Stimulated activated CD4-positive, alpha-beta T cell treated with anti-CD3 and anti-CD28 coated beads, TNF-alpha, amount 100 ng/mL, for 24 hours (primary cell): ENCODE results near the gene SEC14L1.
"Not testable (repeated sequence)": the region's sequence is repeated elsewhere in the genome, so short reads cannot be mapped to it uniquely, and the experiment has no call there.

ENCODE experiments used
- DNase-seq, 3 experiments: peaks; one replicate each; pipeline ENCODE4 v3.0.0-alpha.2; 2020; ENCODE audit warnings: low read depth in 3 of 3

SEC14L1 gene

DNA sequence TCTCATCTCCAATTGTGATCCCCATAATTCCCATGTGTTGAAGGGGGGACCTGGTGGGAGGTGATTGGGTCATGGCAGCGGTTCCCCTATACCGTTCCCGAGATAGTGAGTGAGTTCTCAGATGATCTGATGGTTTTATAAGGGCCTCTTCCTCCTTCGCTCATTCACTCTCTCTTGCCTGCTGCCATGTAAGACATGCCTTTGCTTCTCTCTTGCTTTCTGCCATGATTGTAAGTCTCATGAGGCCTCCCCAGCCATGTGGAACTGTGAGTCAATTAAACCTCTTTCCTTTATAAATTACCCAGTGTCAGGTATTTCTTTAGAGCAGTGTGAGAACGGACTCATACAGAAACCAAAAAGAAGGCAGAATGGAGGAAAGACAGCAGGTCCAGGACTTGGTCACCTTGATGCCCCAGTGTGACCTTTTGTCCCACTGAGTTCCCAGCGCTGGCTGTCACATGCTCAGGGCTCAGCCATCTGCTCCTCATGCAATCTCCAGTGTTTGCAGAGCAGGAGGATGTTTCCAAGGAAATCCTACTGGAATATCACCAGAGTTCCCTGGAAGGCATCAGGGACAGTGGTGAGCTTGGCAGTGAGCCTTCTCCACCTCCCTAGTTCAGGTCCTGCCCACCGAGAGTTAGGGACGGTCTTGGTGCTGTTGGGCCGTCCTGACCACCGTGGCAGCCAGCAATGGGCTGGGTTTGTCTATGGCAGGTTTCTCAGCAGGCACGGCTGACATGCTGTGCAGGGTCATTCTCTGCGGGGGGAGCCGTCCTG, 96.7 kb downstream of the SEC14L1 start:
- DNase-seq = no peak

DNA sequence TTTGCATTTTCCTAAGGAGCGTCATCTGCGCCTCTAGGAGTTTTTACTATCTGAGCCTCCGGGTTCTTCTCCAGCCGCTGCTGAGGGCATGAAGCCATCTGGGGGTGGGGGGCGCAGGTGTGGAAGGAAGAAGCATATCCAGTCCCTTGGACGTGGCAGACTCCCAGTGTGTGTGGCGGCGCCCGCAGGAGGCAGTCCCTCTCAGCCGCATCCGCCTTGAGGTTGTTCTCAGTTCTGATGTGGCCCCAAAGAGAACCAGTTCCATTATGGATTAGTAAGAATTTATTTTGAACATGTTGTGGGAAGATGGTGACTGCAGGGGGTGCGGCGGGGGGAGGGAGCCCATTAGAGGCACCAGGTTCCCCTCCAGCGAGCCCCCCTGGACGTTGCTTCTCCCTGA, 100.2 kb downstream of the SEC14L1 start:
- no peak for DNase-seq

DNA sequence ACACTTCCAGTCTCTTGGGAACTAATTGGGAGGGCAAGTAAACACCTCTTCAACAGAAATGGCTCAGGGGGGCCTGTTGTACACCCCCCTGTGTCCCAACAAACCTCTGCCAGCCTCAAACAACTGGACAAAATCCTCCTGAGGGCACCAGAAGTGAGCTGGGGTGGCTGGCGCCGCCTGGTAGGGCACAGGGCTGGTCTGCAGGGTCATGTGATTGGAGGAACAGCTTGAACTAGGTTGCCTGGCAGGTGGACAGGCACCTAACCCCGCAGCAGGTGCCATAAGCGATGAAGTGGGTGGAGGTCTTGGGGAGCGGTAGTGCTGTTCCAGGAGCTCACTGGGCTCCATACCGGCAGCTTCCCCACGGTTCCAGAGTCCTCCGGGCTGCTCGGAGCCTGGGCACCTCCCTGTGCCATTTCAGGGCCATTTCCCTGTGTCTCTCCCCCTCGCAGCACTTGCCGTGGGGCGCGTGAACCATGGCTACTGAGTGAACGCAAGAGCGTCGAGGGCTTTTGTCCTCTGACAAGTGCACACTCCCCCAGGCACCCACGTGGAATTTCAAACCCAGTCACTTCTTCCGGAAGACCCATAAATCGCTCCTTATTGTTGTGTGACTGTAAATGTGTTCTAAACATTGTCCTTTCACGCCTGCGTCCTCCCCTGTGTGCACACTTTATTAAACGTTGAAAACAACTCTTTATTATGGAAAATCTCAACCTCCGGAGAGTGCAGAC, 101.5 kb downstream of the SEC14L1 start:
- no peak for DNase-seq

DNA sequence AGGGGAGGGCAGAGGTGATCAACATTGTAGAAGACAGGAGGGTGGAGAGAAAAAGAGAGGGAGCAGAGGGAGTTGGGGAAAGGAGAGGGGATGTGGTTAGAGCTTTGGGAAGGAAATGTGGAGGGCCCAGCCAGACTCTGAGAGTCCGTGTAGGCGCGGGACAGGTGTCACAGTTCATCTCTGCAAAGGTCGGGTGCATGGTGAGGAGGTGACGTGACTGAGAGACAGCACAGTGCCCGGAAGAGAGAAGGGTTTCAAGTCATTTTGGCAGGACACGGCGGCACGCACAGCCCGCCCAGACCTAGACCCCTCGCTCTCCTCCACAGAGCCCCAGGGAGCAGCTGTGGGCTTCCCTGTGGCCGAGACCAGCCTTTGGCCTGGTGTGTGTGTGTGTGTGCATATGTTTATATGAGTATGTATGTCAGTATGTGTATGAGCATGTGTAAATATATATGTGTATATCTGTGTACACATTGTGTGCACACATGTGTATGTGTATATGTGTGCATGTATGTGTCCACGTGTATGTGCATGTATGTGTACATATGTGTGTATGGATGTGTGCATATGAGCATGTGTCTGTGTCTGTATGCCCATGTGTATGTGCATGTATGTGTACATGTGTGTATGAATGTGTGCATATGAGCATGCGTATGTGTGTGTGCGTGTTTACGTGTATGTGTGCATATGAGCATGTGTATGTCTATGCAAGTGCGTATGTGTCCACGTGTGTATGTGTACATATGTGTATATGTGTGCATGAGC, 104.6 kb downstream of the SEC14L1 start:
- DNase-seq = no peak

DNA sequence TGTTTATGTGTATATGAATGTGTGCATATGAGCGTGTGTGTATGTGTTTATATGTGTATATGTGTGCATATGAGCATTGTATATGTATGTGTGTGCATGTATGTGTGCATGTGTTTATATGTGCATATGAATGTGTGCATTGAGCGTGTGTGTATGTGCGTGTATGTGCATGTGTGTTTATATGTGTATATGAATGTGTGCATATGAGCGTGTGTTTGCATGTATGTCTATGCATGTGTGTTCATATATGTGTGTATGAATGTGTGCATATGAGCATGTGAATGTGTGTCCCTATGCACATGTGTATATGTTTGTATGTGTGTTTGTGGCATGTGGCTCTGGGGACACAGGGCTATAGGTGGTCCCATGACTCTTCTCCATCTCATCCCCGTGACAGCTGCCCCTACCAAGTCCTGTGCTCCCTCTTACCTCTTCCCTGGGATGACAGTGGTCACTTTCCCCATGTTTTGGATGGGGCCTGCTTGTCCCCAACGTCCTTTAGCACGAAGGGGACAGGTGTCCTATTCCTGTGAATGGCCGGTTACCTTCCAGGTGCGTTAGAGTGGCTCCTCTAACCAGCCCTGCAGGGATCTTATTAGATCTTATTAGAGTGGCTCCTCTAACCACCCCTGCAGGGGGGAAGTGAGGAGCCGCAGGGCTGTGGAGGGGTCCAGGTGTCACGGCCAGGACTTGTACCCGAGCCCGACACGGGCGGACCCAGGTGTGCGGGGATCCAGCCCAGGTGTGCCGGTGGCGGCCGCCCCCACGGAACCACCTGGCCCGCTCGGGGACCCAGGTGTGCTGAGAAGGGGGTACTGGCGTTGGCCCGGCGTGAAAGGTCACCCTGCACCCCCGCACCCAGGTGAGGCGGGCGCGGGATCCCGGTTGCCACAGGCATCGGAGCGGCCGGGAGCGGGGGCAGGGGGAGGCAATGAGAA, 105.6 kb downstream of the SEC14L1 start:
- DNase-seq = no peak

DNA sequence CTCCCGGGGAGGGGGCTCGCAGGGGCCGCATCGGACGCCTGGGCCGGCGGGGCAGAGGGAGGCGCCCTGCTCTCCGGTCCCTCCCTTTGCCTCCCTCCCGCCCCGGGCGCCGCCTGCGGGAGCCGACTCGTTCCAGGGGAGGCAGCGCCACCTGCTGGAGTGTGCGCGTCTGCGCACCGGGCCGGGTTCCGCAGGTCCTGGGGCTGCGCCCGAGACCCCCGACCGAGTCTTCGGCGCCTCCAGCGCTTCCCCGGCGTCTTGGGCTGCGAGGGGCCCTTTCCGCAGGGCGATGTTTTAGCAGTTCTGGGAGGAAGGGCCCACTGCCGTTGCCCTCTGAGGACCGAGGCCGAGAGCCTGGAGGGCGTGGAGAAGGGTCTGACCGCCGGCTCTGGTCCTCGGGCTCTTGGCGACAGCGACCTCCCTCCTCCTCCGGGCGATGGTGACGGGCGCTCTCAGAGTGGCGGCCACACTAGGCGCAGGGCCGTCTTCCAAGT, 106.3 kb downstream of the SEC14L1 start:
- DNase-seq = peak; percentile 70 to 81 (median 80)

DNA sequence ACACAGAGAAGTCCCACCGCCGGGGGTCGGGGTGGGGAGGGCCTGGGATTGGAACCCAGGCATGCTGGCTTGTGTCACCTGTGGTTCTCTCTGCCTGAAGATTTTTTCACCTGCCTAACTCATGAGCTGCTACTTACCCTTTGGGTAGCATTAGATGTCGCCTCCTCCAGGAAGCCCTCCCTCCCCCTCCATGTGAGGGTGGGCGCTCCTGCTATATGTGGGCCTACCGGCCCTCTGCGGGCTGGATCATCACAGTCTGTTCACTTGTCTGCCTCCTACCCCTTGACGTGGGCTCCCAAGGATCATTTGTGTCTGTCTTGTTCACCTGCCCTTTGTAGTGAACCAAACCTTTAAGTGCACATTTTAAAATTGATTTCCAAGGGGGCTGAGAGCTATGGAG, 106.8 kb downstream of the SEC14L1 start:
- no peak for DNase-seq

DNA sequence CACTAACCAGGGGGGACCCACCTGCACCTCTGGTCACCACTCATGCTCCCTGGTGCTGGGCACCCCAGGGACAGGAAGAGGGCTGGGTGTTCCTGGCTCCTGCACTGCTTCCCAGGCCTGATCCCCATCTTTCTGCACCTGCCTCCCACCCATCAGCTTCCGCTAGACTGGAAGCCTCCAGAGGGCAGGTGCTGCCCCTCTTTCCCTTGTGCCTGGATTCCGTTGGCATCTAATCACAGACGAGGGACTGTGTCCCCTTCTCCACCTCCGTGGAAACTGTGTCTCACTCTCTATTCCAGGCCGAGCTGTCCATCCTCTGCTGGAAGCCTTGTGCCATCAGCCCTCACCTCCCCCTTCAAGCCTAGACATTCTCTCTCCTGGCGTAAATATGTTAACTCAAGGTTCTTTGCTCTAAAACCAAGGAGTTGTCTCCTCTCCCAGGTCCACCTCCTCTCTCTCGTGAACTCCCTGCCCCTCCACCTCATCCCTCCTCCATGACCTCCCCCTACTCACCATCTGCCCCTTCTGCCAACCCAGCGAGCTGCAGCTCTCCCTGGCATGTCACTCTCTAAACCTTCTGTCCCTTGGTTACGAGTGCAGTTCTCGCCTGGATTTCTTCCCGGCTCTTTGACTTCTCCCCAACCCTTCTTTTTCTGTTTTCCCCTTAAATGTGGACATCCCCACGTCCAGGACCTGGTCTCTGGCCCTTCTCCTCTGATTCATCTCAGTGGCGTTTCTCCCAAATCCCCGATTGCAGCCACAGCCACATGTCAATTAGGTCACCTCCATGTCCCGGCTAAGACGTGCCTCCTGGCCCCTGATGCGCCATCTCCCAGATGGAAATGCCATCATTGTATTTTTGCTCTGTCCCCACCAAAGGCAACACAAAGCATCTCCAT, 107.7 kb downstream of the SEC14L1 start:
- no peak for DNase-seq

DNA sequence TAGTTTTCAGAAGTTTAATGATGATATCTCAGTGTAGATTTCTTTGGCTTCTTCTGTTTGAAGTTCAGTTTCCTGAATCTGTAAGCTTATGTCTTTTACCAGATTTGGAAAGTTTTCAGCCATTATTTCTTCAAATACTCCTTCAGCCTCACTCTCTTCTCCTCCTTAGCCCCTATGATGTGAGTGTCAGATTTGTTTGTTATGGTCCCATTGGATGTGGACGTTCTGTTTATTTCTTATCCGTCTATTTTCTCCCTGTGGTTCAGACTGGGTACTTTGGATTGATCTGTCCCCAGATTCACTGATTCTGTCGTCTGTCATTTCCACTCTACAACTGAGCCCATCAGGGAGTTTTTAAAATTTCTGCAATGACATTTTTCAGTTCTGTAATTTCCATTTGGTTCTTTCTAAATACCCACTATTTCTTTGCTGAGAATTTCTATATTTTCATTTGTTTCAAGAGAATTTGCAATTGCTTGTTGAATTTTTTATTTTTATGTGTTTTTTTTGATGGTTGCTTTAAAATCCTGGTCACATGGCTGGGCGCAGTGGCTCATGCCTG, 110.9 kb downstream of the SEC14L1 start:
- DNase-seq = no peak

DNA sequence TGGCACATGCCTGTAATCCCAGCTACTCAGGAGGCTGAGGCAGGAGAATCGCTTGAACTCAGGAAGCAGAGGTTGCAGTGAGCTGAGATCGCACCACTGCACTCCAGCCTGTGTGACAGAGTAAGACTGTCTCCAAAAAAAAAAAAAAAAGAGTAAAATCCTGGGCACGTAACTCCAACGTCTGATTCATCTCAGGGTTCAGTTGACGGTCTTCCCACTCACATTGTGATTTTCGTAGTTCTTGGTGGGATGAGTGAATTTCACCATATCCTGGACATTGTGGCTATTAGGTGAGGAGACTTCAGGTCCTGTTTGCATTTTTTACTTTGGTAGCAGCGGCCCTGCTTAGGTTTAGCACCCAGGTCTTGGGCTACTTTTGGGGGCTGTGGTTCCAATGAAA, 111.5 kb downstream of the SEC14L1 start:
- DNase-seq = not testable (repeated sequence)

DNA sequence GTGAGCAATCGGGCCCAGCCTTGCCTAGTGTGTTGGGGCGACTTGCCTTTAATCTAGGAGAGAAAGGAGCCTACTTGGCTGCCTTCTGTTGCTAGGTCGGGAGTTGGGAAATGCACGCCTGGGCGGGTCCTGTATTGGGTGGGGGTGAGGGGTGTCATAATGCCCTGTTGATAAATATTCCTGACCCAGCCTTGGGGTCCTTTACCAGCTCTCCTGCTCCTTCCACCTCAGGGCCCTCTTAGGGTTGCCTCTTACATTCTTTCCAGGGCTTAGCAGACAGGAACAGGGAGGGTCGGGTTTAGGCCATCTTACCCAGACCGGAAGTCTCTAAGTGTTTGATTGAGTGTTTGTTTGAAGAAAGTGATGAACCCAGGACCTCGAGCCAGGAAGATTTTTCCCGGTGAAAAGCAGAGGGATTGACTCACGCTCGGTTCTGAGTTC, 112.9 kb downstream of the SEC14L1 start:
- no peak for DNase-seq

DNA sequence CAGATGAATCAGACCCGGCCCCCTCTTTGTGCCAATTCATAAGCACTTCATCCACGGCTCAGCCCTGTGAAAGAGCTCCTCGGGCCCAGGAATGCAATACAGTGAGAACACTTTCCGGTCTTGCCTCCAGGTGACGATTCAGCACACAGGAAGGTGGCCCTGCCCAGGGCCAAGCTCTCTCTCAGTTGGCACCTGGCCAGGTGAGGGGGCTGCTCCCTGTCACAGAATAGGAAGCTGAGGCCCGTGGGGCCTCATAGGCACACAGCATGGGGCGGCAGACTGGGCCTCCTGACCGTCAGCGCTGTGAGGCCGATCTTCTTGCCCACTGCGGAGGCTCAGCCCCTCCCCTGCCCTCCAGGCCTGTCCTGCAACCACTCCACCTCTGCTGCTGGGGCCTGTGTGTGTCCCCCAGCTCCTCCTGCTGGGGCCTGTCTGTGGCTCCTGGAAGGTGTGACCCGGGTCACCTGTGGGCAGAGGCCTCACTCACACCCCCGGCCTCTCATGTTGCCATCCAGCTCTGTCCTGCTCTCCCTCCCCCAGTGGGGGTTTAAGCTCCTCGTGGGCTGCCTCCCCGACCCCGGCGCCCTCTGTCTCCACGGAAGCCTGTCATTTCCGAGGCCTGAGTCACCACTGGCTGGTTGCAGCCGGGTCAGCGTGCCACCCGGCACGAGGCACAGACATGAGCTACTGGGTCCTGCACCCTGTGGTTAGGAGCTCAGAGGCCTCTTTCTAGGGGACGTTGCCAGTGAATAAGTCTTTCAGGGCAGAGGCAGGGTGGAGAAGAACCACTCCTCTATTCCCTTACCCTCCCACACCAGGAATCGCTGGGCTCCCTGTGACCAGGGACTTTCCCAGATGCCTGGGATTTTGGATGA, 114.4 kb downstream of the SEC14L1 start:
- no peak for DNase-seq

DNA sequence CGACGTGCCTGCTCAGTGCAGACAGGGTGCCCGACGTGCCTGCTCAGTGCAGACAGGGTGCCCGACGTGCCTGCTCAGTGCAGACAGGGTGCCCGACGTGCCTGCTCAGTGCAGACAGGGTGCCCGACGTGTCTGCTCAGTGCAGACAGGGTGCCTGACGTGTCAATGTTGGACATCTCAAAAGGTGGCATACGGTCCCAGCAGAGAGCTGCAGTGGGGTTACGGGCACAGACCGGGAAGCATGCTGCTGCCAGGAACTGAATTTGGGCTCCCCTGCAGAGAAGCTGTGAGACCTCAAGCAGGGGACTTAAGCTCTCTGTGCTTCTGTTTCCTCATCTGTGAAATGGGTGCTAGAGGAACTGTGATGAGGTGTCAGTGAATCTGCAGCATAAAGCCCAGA, 115.2 kb downstream of the SEC14L1 start:
- DNase-seq = not testable (repeated sequence)

DNA sequence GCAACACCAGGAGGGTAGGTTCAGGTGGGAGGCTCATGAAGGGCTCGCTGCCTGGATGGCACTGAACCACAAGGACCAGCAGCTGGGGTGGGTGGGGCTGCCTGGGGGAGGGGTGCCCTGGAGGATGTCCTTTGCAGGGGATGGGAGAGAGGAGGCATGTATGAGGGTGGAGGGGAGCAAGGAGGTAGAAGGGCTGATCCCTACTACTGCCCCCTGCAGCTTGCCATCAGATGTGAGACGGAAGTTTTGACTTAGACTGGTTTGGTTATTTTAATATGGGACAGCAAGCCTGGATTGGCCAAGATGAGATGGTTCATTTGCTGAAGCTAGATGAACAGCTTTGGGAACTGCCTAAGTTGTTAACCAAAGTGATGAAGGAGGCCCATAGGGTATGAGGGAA, 115.9 kb downstream of the SEC14L1 start:
- DNase-seq = no peak

DNA sequence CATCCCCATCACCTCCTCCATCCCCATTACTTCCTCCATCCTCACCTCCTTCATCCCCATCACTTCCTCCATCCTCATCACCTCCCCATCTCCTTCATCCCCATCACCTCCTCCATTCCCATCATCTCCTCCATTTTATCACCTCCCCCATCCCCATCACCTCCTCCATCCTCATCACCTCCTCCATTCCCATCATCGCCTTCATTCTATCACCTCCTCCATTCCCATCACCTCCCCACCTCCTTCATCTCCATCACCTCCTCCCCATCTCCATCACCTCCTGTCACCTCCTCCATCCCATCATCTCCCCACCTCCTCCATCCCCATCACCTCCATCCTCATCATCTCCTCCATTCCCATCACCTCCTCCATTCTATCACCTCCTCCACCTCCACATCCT, 116.4 kb downstream of the SEC14L1 start:
- no peak for DNase-seq

DNA sequence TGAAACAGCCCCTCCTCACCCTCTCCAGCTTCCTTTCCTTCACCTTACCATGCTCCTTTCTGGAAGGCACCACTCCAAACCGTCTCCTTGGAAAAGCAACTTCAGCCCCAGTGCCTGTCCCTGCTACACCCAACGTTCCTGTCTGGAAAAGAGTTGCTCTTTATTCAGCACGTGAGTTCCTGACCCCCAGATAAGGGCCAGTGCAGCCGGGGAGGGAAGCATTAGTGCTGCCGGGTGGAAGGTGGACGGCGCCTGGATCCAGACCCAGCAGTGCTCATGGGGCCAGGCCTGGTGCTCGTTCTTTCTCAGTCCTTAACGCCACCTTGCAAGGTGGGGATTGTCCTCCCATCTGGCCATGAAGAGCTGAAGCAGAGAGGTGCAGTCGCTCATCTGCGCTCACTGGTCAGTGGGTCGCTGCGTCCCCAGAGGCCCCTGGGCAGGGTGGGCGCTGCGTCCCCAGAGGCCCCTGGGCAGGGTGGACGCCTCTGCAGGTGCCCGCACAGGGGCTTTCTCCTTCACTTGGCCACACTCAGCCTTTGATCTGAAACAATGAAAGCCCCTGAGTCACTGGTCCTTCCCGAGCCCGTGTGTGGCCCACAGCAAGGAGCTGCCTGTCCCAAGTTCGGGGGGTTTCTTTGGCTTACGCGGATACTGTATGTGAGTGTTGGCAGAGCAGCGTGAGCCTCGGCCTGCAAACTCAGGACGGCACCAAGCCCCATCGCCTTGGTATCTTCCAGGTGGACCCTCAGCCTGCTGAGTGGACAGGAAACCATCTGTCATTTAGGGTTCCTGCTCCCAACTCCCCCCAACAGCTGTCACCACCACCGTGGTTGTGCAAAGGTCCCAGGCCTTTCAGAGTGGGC, 117.1 kb downstream of the SEC14L1 start:
- no peak for DNase-seq

DNA sequence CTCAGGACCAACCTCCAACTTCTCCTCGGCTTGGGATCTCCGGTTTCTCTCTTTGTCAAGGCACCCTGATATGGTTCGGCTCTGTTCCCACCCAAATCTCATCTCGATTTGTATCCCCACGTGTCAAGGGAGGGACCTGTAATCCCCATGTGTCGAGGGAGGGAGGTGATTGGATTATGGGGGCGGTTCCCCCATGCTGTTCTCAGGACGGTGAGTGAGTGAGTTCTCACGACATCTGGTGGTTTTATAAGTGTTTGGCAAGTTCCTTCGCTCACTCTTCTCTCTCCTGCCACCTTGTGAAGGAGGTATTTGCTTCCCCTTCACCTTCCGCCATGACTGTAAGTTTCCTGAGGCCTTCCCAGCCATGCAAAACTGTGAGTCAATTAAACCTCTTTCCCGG, 117.9 kb downstream of the SEC14L1 start:
- DNase-seq = no peak
